Activated T-cell treated with anti-CD3 and anti-CD28 coated beads, Interleukin-2, amount 50 U/mL, for 1 hour (primary cell): ENCODE measurements around the gene SRPRB.

Experiments used
- DNase-seq: peaks from one replicate; pipeline ENCODE4 v3.0.0-alpha.2; 2020

SRPRB gene

GRCh38 chr3:133849346-133849745, 43.7 kb downstream of the SRPRB start:
- DNase-seq: no peak

DNA sequence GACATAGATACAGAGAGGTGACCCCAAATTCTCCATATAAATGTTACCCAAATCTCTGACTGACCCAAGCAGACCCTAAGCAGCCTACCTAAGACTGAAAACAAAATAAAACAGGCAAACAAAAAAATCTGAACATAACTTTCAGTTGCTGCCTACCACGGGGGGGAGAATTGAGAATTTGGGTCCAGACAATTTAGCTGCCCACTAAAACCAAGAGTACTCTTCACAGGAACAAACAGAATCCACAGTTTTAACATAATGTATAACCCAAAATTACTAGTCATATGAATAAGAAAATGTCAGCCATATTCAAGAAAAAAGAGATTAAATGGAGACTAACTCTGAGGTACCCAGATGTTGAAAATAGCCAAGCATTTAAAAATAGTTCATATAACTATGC, 44.4 kb downstream of the SRPRB start:
- no peak for DNase-seq

GRCh38 chr3:133851266-133851906, 45.8 kb downstream of the SRPRB start:
- no peak for DNase-seq

DNA sequence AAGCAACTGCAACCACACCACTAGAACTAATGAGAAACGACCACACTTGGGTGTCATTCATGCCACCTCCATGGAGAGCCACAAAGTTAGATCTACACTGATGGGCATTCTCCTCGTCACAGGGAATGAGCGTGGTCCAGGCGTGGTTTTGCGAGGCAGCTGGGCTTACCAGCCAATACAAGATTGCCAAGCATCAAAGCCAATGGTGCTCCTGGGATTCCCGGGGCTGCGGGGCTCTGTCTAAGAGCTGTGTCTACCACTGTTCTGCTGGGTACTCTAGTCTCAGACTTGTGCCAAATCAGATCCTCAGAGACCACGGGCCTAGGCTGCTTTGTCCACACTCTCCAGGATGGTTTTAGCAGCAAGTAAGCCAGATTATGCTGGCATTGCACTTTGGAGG, 46.3 kb downstream of the SRPRB start:
- no peak for DNase-seq

DNA sequence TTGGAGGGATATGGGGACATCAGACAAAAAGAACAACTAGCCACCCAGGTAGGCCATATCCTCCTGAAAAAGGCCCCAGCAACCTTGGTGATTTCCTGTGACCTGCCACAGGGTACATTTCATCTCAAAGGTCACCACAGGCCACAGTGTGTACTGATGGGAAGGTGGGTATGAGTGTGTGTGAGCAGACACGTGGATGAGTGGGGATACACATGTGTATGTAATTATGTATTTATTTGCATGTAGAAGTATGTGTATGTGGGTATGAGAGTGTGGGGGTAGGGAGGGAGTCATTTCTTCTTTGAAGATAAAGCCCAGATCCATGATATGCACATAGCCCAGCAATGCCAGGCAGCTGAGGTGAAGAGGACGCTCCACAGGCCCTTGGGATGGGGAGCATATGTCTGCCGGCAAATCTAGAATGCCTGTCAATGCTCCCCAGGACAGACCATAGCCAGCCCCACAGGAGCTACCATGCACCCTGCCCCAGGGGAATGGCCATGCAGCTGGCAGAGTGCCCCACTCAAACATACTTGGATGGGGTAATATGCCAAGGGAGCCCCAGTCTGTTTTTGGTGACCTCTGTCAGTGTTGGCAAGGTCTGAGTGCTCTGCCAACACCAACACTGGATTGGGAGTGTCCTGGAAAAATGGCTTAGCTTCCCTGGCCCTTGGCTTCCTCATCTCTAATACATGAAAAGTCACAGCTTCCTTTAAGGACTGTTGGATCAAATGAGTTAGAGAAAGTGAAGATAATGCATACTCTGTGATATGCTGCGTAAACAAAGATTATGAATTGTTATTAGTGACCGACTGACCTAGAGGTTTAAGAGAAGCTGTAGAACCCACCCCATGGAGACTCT, 47.7 kb downstream of the SRPRB start:
- no peak for DNase-seq

DNA sequence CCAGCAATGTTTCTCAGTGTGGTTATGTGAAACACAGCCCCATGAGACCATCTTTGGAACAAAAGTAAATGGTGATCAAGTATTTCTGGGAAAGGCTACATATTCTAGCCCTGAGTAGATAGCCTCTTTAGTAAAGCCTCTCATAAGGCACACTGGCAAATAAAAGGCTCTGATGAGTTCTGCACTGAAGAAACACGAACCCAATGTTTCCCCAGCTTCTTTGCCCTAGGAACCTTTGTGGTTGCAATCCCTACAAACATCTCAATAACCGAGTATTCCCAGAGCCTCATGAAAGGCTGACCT, 48.3 kb downstream of the SRPRB start:
- DNase-seq: no peak

GRCh38 chr3:133854264-133855001, 48.8 kb downstream of the SRPRB start:
- DNase-seq: no peak

- no peak for DNase-seq
Observed at GRCh38 chr3:133855002-133855370, 49.4 kb downstream of the SRPRB start.

GRCh38 chr3:133855772-133856171, 50.2 kb downstream of the SRPRB start:
- no peak for DNase-seq

DNA sequence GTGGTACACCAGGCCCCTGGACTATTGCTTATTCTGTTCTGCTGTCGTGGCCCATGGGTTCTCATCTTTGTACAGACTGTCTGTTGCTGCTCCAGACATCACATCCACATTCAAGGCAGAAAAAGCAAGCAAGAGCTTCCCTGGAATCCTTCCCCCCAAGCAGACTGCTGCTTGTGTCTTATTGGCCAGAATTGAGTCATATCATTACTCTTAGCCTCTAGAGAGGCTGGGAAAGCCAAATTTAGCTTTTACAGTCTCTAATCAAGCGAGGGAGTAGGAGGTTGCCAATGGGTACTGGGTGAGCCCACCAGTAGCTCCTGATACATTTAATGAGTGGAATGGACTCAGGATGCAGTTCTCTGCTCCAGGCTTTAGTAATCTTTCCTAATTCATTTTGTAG, 50.7 kb downstream of the SRPRB start:
- no peak for DNase-seq

DNA sequence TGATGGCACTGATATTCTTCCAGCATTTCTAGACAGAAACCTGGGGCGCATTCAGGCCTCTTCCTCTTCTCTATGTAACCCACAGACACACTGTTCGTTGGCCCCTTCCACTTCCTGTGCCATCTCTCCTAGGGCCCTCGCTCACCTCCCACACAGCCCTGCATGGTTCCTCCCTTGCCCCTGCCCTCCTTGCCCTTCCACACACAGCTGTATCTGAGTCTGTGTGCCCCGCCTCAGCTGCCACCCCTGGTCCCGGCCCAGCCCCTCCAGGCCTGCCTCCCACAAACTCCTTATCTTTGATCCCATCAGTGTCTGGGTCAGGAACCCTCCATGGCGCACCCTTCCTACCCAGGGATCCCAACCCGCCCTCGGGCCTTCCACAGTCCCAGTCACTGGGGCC, 52.2 kb downstream of the SRPRB start:
- DNase-seq: no peak

DNA sequence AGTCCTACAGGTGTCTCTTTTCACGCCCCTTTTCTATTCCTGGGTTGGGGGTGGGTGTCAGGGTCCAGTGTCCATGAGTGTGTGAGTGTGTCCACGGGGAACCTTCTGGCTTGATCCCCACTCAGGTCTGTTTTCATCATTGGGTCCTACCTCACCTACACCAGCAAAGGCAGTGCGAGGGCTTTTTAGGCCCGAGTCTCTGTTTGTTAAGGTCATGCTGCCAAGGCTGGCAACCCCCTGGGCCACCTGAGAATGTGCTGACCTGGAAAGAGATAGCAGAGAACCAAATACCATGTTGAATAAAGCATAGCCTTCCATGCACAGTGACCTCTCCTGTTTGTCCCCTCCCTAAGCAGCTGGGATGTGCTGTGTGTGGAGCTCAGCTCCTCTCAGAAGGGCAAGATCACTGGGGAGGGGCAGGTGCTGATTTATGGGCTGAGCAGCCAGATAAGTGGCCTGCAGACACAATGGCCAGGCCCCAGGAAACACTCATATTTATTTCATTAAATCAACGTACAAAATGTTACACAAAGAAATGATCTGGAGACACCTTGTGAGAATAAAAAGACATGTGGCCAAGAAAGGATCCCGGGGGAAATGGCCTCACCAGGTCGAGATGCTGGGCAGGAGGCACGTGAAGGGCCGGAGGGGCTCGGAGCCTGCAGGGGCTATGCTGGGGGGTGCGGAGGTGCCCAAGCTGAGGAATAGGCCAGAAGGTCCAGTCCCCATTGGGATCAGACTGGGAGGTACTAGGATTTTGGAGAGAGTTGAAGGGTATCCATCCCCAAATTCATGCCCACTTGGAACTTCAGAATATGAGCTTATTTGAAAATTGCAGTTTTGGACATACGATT, 54.0 kb downstream of the SRPRB start:
- no peak for DNase-seq

- no peak for DNase-seq
Observed at GRCh38 chr3:133860519-133860918, 54.9 kb downstream of the SRPRB start.

GRCh38 chr3:133862161-133862560, 56.5 kb downstream of the SRPRB start:
- DNase-seq: no peak

DNA sequence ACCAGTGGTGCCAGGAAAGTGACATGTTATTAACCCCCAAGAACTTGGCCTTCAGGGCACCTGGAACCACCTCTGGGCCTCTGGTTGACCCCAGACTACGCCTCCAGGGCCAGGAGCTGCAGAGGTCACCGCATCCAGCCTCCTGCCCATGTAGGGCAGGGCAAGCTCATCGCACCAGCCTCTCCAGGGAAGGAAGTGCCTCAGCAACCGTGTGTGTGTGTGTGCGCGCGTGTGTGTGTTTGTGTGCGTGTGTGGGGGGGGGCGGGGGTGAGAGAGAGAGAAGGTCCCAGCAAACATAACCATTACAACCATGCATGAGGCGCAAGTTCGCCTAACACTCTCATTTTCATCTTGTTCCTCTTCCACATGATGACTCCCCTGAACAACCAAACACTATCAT, 58.3 kb downstream of the SRPRB start:
- DNase-seq: no peak

DNA sequence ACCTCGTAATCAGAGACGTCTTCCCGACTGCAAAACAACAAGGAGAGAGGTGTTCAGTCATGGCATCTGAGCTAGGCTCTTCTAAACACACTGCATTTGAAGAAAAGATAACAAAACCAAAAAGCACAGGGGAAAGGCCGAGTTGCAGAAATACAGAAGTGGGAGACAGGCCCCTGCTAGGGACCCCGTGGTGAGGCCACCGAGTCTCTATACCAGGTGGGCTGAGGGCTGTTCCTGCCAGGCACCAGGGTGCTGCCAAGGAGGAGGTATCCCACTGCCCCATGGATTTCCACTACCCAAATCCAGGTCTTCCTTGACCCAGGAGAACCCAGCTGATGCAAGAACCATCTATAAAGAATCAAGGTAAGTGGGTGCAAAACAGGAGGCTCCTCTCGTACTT, 59.0 kb downstream of the SRPRB start:
- DNase-seq: no peak

- no peak for DNase-seq
Observed at GRCh38 chr3:133865136-133865855, 59.7 kb downstream of the SRPRB start.

- DNase-seq: no peak
Observed at GRCh38 chr3:133866141-133866540, 60.5 kb downstream of the SRPRB start.

GRCh38 chr3:133868186-133868585, 62.6 kb downstream of the SRPRB start:
- DNase-seq: no peak

DNA sequence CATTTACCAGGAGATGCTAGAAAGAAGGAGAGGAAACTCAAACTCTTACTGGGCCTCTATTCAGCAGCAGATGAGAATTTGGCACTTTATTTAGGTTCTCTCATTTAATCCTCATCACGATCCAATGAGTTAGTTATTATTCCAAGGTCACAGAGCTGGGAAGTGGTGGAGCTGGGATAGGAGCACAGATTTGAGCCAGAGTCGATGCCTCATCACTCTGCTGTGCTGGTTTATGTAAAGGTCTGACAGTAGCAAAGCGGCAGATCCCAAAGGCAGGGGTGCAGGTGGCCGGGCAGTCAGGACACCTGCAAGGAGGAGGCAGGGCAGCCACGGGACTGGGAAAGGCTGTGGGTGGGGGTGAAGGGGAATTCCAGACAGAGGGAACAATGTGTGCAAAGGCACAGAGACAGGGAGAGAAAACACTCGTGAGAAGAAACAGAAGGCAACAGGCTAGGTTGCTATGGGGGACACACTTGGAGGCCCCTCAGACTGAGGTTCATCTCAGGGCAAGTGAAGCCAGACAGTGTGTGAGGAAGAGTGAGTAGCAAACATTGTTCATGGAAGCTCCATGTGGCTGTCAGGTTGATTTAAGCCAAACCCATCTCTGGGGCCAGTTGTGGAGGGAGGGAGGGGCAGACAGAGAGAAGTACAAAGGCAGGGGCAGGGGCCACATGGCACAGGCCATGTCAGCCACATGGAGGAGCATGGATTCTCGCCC, 63.3 kb downstream of the SRPRB start:
- no peak for DNase-seq

DNA sequence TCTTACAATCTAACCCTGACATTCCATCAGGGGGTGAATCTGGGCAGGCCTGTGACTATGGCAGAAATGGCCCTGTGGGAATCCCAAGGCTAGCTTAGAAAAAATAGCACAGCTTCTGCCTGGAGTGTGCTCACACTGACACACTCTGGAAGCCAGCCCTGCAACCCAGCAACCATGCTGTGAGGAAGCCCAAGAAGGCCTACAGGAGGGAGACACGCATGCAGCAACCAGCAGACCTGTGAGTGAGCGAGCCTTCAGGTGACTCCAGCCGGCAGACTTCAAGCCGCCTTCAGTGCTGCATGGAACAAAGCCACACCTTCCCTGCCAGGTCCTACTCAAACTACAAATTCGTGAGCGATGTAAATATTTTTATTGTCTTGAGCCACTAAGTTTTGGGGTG, 64.0 kb downstream of the SRPRB start:
- DNase-seq: no peak

DNA sequence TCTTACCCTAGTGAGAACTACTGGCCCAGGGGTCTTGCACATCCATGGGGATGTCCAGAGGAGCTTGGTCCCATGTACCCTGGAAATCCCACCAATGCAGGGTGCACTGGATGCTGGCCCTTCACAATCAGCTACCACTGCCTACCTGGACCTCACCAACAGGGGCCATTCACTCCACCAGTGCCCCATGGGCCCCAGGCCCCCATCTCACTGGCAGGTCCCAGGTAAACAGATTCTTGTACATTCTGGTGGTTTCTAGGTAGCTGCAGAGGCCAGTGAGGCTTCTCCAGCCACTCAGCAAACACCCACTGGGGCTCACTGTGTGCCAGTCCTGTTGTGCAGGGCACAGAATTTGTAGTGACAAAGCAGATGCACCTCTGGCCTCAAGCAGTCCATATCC, 65.2 kb downstream of the SRPRB start:
- no peak for DNase-seq
